Testis (tissue), 2 donors: ENCODE data around the gene KCNAB1.

Experiments
- POLR2A ChIP-seq: fragments of 450-650 bp; IDR thresholded peaks from one replicate; pipeline ENCODE4 v1.6.1; 2017; ENCODE audit warnings: antibody characterized with exemption, mild to moderate bottlenecking, moderate library complexity
- TF ChIP-seq, protein P1 (sequence below), 3 experiments: fragments of 450-650 bp in 2 of 3; fragments of 200-600 bp in 1 of 3; sonication (generic) in 1 of 3; IDR thresholded peaks; one replicate each; pipeline ENCODE4 v1.5.1; 2016 to 2019; ENCODE audit warnings: antibody characterized with exemption in 3 of 3, mild to moderate bottlenecking in 2 of 3, moderate library complexity in 1 of 3

DNA sequence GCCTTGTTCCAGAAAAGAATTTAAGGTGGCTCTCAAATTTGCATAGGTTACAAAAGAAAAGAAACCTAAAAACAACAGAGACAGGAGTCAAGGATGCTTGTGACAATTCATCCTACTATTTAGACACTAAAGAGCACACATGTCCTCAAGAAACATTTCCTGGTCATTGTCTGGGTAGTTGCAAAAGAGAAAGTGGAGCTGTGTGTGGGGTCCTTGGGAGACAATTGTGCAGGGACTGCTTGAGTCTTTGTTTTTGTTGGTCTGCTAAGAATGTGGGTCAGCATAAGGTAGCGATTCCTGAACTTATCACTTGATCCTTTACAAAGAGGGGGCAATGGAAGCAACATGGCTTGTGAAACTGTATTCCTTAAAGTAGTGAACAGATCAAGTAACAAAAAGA lies 185.3 kb downstream of the KCNAB1 start:
- TF ChIP-seq, protein P1, sequence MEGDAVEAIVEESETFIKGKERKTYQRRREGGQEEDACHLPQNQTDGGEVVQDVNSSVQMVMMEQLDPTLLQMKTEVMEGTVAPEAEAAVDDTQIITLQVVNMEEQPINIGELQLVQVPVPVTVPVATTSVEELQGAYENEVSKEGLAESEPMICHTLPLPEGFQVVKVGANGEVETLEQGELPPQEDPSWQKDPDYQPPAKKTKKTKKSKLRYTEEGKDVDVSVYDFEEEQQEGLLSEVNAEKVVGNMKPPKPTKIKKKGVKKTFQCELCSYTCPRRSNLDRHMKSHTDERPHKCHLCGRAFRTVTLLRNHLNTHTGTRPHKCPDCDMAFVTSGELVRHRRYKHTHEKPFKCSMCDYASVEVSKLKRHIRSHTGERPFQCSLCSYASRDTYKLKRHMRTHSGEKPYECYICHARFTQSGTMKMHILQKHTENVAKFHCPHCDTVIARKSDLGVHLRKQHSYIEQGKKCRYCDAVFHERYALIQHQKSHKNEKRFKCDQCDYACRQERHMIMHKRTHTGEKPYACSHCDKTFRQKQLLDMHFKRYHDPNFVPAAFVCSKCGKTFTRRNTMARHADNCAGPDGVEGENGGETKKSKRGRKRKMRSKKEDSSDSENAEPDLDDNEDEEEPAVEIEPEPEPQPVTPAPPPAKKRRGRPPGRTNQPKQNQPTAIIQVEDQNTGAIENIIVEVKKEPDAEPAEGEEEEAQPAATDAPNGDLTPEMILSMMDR (IDR thresholded peaks at IDR 0.05) = no peak
- no peak for TF ChIP-seq POLR2A
